CD4-positive, alpha-beta T cell (primary cell): ENCODE results near the gene ICE2. TPM values are rescaled to one million over a fixed set of nuclear protein-coding genes. Genes with fewer than 3 reads are reported as not detected.

Experiments
- ATAC-seq: fragments of 200-7000 bp; cut with Tn5 transposase; one replicate; pipeline ENCODE4 v1.10.0; 2022; ENCODE audit warnings: mild to moderate bottlenecking; ENCODE audit not compliant: poor library complexity
- CTCF ChIA-PET: fragments of 350-600 bp; sonication (Branson Sonifier 250); formaldehyde crosslinking; loops from one replicate; lab custom pipeline; 2021; ENCODE audit warnings: antibody characterized with exemption, inconsistent platforms; lab: Charles Lee
- POLR2A ChIA-PET: fragments of 350-600 bp; sonication (Branson Sonifier 250); formaldehyde crosslinking; loops from one replicate; lab custom pipeline; 2021; ENCODE audit warnings: antibody characterized with exemption, inconsistent platforms; lab: Charles Lee
- DNase-seq, 14 experiments: peaks; one replicate each; pipeline ENCODE4 v3.0.0-alpha.2; 2013 to 2020; ENCODE audit warnings: mixed read lengths in 2 of 14
- H3K27ac ChIP-seq, 2 donors: one replicate each; pipeline versions ENCODE4 v1.5.1 to v1.7.0; 2013; ENCODE audit warnings: low read length in 2 of 2, low read depth in 1 of 2, mild to moderate bottlenecking in 1 of 2
- H3K27me3 ChIP-seq, 2 experiments: 1 replicate in 1 of 2; 2 replicates in 1 of 2; pipeline versions ENCODE4 v1.6.1 to v1.7.0; 2013; ENCODE audit warnings: low read length in 2 of 2, control low read depth in 1 of 2, mild to moderate bottlenecking in 1 of 2, moderate library complexity in 1 of 2; ENCODE audit not compliant: insufficient read depth in 2 of 2, control insufficient read depth in 1 of 2
- H3K36me3 ChIP-seq: one replicate; pipeline ENCODE4 v1.6.1; 2013; ENCODE audit warnings: low read length, control low read depth; ENCODE audit not compliant: insufficient read depth
- H3K4me1 ChIP-seq: one replicate; pipeline ENCODE4 v1.6.1; 2013; ENCODE audit warnings: low read length, control low read depth; ENCODE audit not compliant: insufficient read depth
- H3K4me3 ChIP-seq: one replicate; pipeline ENCODE4 v1.5.1; 2013; ENCODE audit warnings: mild to moderate bottlenecking, low read length, moderate library complexity
- H3K9me3 ChIP-seq, 2 experiments: 1 replicate in 1 of 2; 2 replicates in 1 of 2; pipeline versions ENCODE4 v1.6.1 to v1.7.0; 2013; ENCODE audit warnings: low read length in 2 of 2, mild to moderate bottlenecking in 2 of 2, control low read depth in 1 of 2, moderate library complexity in 1 of 2; ENCODE audit not compliant: control insufficient read depth in 1 of 2, insufficient read depth in 1 of 2
- H3K27ac Mint-ChIP-seq: one replicate; pipeline ENCODE4 v1.8.0; 2020; ENCODE audit warnings: mixed read lengths
- H3K27me3 Mint-ChIP-seq: one replicate; pipeline ENCODE4 v1.8.0; 2021; ENCODE audit warnings: mixed read lengths
- H3K36me3 Mint-ChIP-seq: one replicate; pipeline ENCODE4 v1.8.0; 2021; ENCODE audit warnings: low read depth, mixed read lengths
- H3K4me1 Mint-ChIP-seq: one replicate; pipeline ENCODE4 v1.8.0; 2021; ENCODE audit warnings: low read depth, mixed read lengths
- H3K4me3 Mint-ChIP-seq: one replicate; pipeline ENCODE4 v1.8.0; 2020; ENCODE audit warnings: mild to moderate bottlenecking, mixed read lengths
- H3K9me3 Mint-ChIP-seq: one replicate; pipeline ENCODE4 v1.8.0; 2020; ENCODE audit warnings: mixed read lengths
- CTCF ChIP-seq: fragments of 200-600 bp; IDR thresholded peaks from one replicate; pipeline ENCODE4 v1.8.0; 2022; ENCODE audit warnings: antibody characterized with exemption, mild to moderate bottlenecking
- intact Hi-C, 2 experiments: fragments of 100-400 bp; cut with DNase I in 1 of 2; cut with micrococcal nuclease in 1 of 2; formaldehyde crosslinking; loops; one replicate each; pipeline versions ENCODE4 v1.15.1 to v1.9.0; 2023 to 2025; cut with DNase I, micrococcal nuclease
- total RNA-seq, 174 experiments: library from RNA in 2 of 174; stranded (reverse) in 2 of 174; gene quantifications; one replicate each; pipeline ENCODE4 v1.2.3 and lab custom pipeline; 2021 to 2026

Gene ICE2
- total RNA-seq, 2 experiments from 2014 or later = 20.4 to 23.4 TPM

- Mint-ChIP-seq H3K27ac (peak overlapping the region; percentile 66), H3K9me3 (no peaks in the 10 kb centered on the region), H3K4me1 (peaks cover 74% of the 10 kb centered on the region), H3K27me3 (no peaks in the 10 kb centered on the region), H3K36me3 (peaks cover 1% of the 10 kb centered on the region), H3K4me3 (no peak overlapping the region)
- ChIA-PET CTCF (interaction anchor here (0.6 kb wide), 1 partner anchor 9 kb away, joined by 4 read pairs; no protein-coding TSS in a partner anchor), POLR2A (no interaction called here)
- DNase-seq (peak in 2 of 14 experiments; percentile 23 to 34), ATAC-seq (no peak)
- TF ChIP-seq CTCF = no peak
- H3K27me3 ChIP-seq = no peaks in the 10 kb centered on the region
- peaks cover 75% of the 10 kb centered on the region for H3K4me1 ChIP-seq
- H3K4me3 ChIP-seq = no peak overlapping the region
- intact Hi-C loops = loop anchor here in 1 of 2 experiments (10.0 kb wide), 2 partner anchors 398 to 708 kb away; partner anchors contain the start of gene BNIP2
- peaks cover 13% of the 10 kb centered on the region for H3K36me3 ChIP-seq
- no peaks in the 10 kb centered on the region for H3K9me3 ChIP-seq
- H3K27ac ChIP-seq = peak overlapping the region in 1 of 2 donors; percentile 46
These were observed 85.8 kb downstream of the ICE2 start for GRCh38 chr15:60392986-60393790.

- ATAC-seq (peak; percentile 51), DNase-seq (peak in 4 of 14 experiments; percentile 20 to 70 (median 68))
- H3K4me1 ChIP-seq = peaks cover 73% of the 10 kb centered on the region
- ChIA-PET POLR2A (no interaction called here), CTCF (interaction anchor here (0.6 kb wide), 1 partner anchor 10 kb away, joined by 4 read pairs; no protein-coding TSS in a partner anchor)
- H3K36me3 ChIP-seq = peaks cover 13% of the 10 kb centered on the region
- H3K4me3 ChIP-seq = no peak overlapping the region
- H3K36me3 Mint-ChIP-seq = no peaks in the 10 kb centered on the region
- no peaks in the 10 kb centered on the region for H3K9me3 ChIP-seq
- no peaks in the 10 kb centered on the region for H3K27me3 Mint-ChIP-seq
- H3K27me3 ChIP-seq = no peaks in the 10 kb centered on the region
- H3K4me1 Mint-ChIP-seq = peaks cover 74% of the 10 kb centered on the region
- intact Hi-C loops = loop anchor here in 1 of 2 experiments (10.0 kb wide), 2 partner anchors 398 to 708 kb away; partner anchors contain the start of gene BNIP2
- no peak for TF ChIP-seq CTCF
- no peaks in the 10 kb centered on the region for H3K9me3 Mint-ChIP-seq
- peak overlapping the region; percentile 22 for H3K4me3 Mint-ChIP-seq
- peak overlapping the region; percentile 66 for H3K27ac Mint-ChIP-seq
- H3K27ac ChIP-seq = peak overlapping the region in 1 of 2 donors; percentile 46
These were observed 86.3 kb downstream of the ICE2 start for GRCh38 chr15:60392601-60392985.

- TF ChIP-seq CTCF = no peak
- peak overlapping the region; percentile 36 for H3K27ac Mint-ChIP-seq
- DNase-seq = no peak
- no peaks in the 10 kb centered on the region for H3K36me3 Mint-ChIP-seq
- H3K9me3 Mint-ChIP-seq = no peaks in the 10 kb centered on the region
- H3K27me3 Mint-ChIP-seq = no peaks in the 10 kb centered on the region
- ChIA-PET CTCF (no interaction called here), POLR2A (no interaction called here)
- Histone ChIP-seq H3K27ac (no peak overlapping the region), H3K9me3 (no peaks in the 10 kb centered on the region), H3K27me3 (no peaks in the 10 kb centered on the region), H3K4me1 (peaks cover 67% of the 10 kb centered on the region), H3K4me3 (no peak overlapping the region), H3K36me3 (peaks cover 13% of the 10 kb centered on the region)
- no peak for ATAC-seq
- intact Hi-C loops = loop anchor here in 1 of 2 experiments (10.0 kb wide), 2 partner anchors 397 to 707 kb away; partner anchors contain the start of gene BNIP2
- peaks cover 69% of the 10 kb centered on the region for H3K4me1 Mint-ChIP-seq
- H3K4me3 Mint-ChIP-seq = no peak overlapping the region
These were observed 87.1 kb downstream of the ICE2 start for GRCh38 chr15:60391722-60392315.
